K562 (cell line): ENCODE measurements around the gene ARID3A. TPM values are rescaled to one million over a fixed set of nuclear protein-coding genes. Genes with fewer than 3 reads are reported as not detected.

Experiments used
- ATAC-seq: fragments of 200-7000 bp; cut with Tn5 transposase; 3 replicates; pipeline ENCODE4 v1.9.1; 2020; ENCODE audit warnings: moderate library complexity
- BruUV-seq: library from RNA; stranded (reverse); fragments of 400-500 nt; replicated peaks from 2 replicates; lab custom pipeline; 2021; lab: Mats Ljungman, UMichigan
- CTCF ChIA-PET: fragments of 300-600 bp; formaldehyde crosslinking; extraction: SDS; loops from one replicate; lab custom pipeline; 2021; ENCODE audit warnings: low intra/inter-chr PET ratio; lab: Yijun Ruan, JAX
- POLR2A ChIA-PET: fragments of 300-600, 350-650 bp; sonication (Branson Sonifier 250); formaldehyde crosslinking; extraction: SDS; loops from one replicate; lab custom pipeline; 2021; ENCODE audit warnings: antibody characterized with exemption, inconsistent platforms; lab: Yijun Ruan, JAX
- DNase-seq, 4 experiments: peaks; one replicate each; pipeline versions ENCODE4 v3.0.0 to v3.0.0-alpha.2; 2011 to 2018; ENCODE audit warnings: low spot score in 3 of 4, mixed read lengths in 3 of 4; ENCODE audit errors: extremely low read depth in 1 of 4
- FAIRE-seq: peaks from 2 replicates; lab custom pipeline; 2011; peaks lifted over from hg19 to GRCh38; lab: Jason Lieb, UNC
- H2AFZ ChIP-seq: 2 replicates; pipeline ENCODE4 v1.6.0; 2011; ENCODE audit warnings: low read depth, low read length, control low read depth, inconsistent platforms
- H3K27ac ChIP-seq: fragments of 200-600 bp; 3 replicates; pipeline ENCODE4 v1.8.0; 2011; ENCODE audit warnings: low read depth, mild to moderate bottlenecking, control low read depth, inconsistent platforms, low read length, moderate library complexity, mixed read lengths; ENCODE audit errors: extremely low read depth
- H3K27me3 ChIP-seq, 2 experiments: fragments of 300-600 bp in 1 of 2; 2 replicates in 1 of 2; 3 replicates in 1 of 2; pipeline versions ENCODE4 v1.6.0 to v1.8.0; 2011; ENCODE audit warnings: inconsistent platforms in 2 of 2, low read length in 2 of 2, mild to moderate bottlenecking in 1 of 2, mixed read lengths in 1 of 2, moderate library complexity in 1 of 2; ENCODE audit not compliant: control insufficient read depth in 2 of 2, insufficient read depth in 2 of 2
- H3K36me3 ChIP-seq: fragments of 300-600 bp; 3 replicates; pipeline ENCODE4 v1.8.0; 2011; ENCODE audit warnings: mild to moderate bottlenecking, low read length, inconsistent platforms; ENCODE audit not compliant: control insufficient read depth, insufficient read depth
- H3K4me1 ChIP-seq, 2 experiments: fragments of 200-600 bp in 1 of 2; replicated peaks in 1 of 2; 2 replicates in 1 of 2; 3 replicates in 1 of 2; pipeline versions ENCODE4 v1.5.1 to v1.8.0; 2011; ENCODE audit warnings: inconsistent platforms in 2 of 2, low read length in 2 of 2, mild to moderate bottlenecking in 1 of 2, mixed read lengths in 1 of 2, moderate library complexity in 1 of 2; ENCODE audit not compliant: control insufficient read depth in 2 of 2, insufficient read depth in 2 of 2
- H3K4me2 ChIP-seq: 2 replicates; pipeline ENCODE4 v1.6.1; 2011; ENCODE audit warnings: low read length, control low read depth, inconsistent platforms, mixed read lengths; ENCODE audit not compliant: insufficient read depth
- H3K4me3 ChIP-seq: fragments of 200-600 bp; sonication (generic), shearing (Covaris generic); 2 replicates; pipeline ENCODE4 v1.5.1; 2016; ENCODE audit warnings: control low read depth, inconsistent platforms
- H3K79me2 ChIP-seq: fragments of 200-600 bp; 3 replicates; pipeline ENCODE4 v1.8.0; 2011; ENCODE audit warnings: low read length, inconsistent platforms; ENCODE audit not compliant: control insufficient read depth, insufficient read depth
- H3K9ac ChIP-seq, 2 experiments: 2 replicates each; pipeline versions ENCODE4 v1.6.0 to v1.6.1; 2011; ENCODE audit warnings: low read depth in 2 of 2, low read length in 2 of 2, control low read depth in 1 of 2, inconsistent platforms in 1 of 2, mild to moderate bottlenecking in 1 of 2, mixed read lengths in 1 of 2; ENCODE audit not compliant: insufficient read depth in 1 of 2
- H3K9me1 ChIP-seq: one replicate; pipeline ENCODE4 v1.6.0; 2011; ENCODE audit warnings: inconsistent platforms, mild to moderate bottlenecking, low read length, moderate library complexity; ENCODE audit not compliant: control insufficient read depth, insufficient read depth
- H3K9me3 ChIP-seq: replicated peaks from 2 replicates; pipeline ENCODE4 v1.5.1; 2011; ENCODE audit warnings: low read depth, low read length, inconsistent platforms; ENCODE audit not compliant: control insufficient read depth, insufficient read depth
- H4K20me1 ChIP-seq: replicated peaks from 2 replicates; pipeline ENCODE4 v1.6.1; 2011; ENCODE audit warnings: low read length, inconsistent platforms, mixed read lengths; ENCODE audit not compliant: control insufficient read depth, insufficient read depth
- KDM1A ChIP-seq, 2 experiments: fragments of 450-650 bp; IDR thresholded peaks; 2 replicates each; pipeline ENCODE4 v1.6.1; 2016; ENCODE audit warnings: mild to moderate bottlenecking in 2 of 2
- RBM25 ChIP-seq: fragments of 200-400 bp; formaldehyde crosslinking; IDR thresholded peaks from 2 replicates; pipeline ENCODE4 v1.6.1; 2018; ENCODE audit warnings: low read length, low read depth, moderate library complexity; ENCODE audit not compliant: severe bottlenecking
- SPI1 ChIP-seq: IDR thresholded peaks from 2 replicates; pipeline ENCODE4 v1.6.1; 2011; ENCODE audit warnings: low read depth, low read length, control low read depth, borderline replicate concordance
- WGBS: fragments of 100-300 bp; shearing (Covaris generic); methylation state at CpG from one replicate; pipeline ENCODE4 v1.1.6; 2016; ENCODE audit warnings: low coverage, mixed read lengths; ENCODE audit not compliant: insufficient coverage; ENCODE audit errors: missing lambda C conversion rate; 5-methylcytosine and 5-hydroxymethylcytosine counted together
- in situ Hi-C: fragments of 300-500 bp; cut with MboI; formaldehyde crosslinking; loops from 4 replicates; pipeline ENCODE4 v1.15.0; 2018; ENCODE audit warnings: inconsistent platforms, mixed read lengths
- intact Hi-C: fragments of 100-400 bp; cut with micrococcal nuclease; formaldehyde crosslinking; loops from 2 replicates; pipeline ENCODE4 v1.14.2; 2022
- polyA plus RNA-seq, 8 experiments: library from polyadenylated mRNA; depleted of rRNA in 4 of 8; stranded (reverse) in 5 of 8; unstranded in 3 of 8; fragments of >200 nt; fragmentation: Nextera tagmentation in 2 of 8; fragmentation: Illumina TruSeq in 1 of 8; extraction: Ambion mirVana in 2 of 8; extraction: Trizol in 1 of 8; gene quantifications; 2 replicates each; pipeline versions ENCODE4 v1.2.1 to v1.2.3, GENCODE V29; 2011 to 2014; ENCODE audit warnings: inconsistent platforms in 1 of 8, missing spikeins in 1 of 8
- total RNA-seq, 7 experiments: library from RNA; depleted of rRNA in 6 of 7; stranded (reverse); fragments of >200 nt in 6 of 7; fragmentation: Illumina TruSeq in 2 of 7; extraction: Trizol in 2 of 7; gene quantifications; 2 replicates each; pipeline versions ENCODE4 v1.2.1 to v1.2.3, GENCODE V29; 2011 to 2021; ENCODE audit warnings: low replicate concordance in 1 of 7
- TF ChIP-seq, protein P1 (sequence below): fragments of 250-450 bp; sonication (Bioruptor Pico); IDR thresholded peaks from 2 replicates; pipeline ENCODE4 v1.5.0; 2021; ENCODE audit warnings: mild to moderate bottlenecking, borderline replicate concordance

Gene ARID3A
- total and polyA plus RNA-seq, 9 of the 15 experiments (the other 6 are each of a cell fraction or from before 2014, with no cell fraction given): 1.4 to 118 (median 31.2) TPM

GRCh38 chr19:947090-947706 lies 21.4 kb downstream of the ARID3A start (continued):
- TF ChIP-seq, protein P1, sequence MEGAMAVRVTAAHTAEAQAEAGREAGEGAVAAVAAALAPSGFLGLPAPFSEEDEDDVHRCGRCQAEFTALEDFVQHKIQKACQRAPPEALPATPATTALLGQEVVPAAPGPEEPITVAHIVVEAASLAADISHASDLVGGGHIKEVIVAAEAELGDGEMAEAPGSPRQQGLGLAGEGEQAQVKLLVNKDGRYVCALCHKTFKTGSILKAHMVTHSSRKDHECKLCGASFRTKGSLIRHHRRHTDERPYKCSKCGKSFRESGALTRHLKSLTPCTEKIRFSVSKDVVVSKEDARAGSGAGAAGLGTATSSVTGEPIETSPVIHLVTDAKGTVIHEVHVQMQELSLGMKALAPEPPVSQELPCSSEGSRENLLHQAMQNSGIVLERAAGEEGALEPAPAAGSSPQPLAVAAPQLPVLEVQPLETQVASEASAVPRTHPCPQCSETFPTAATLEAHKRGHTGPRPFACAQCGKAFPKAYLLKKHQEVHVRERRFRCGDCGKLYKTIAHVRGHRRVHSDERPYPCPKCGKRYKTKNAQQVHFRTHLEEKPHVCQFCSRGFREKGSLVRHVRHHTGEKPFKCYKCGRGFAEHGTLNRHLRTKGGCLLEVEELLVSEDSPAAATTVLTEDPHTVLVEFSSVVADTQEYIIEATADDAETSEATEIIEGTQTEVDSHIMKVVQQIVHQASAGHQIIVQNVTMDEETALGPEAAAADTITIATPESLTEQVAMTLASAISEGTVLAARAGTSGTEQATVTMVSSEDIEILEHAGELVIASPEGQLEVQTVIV (CRISPR knock-in tag): no peak

- H4K20me1 ChIP-seq: peaks cover 24% of the 10 kb centered on the region
- BruUV-seq: no TSS peak
- no peak for FAIRE-seq
- H3K4me3 ChIP-seq: no peak overlapping the region
- POLR2A ChIA-PET: interaction anchor here (0.6 to 1.6 kb wide), 3 partner anchors 10 to 15 kb away, joined by 3 to 5 read pairs (median 5); no protein-coding TSS in a partner anchor
- 84% methylated on average over 33 of the region's 47 CpGs for WGBS
- peaks cover 37% of the 10 kb centered on the region; the same call in 2 of the 3 replicates for H3K36me3 ChIP-seq
- H3K9ac ChIP-seq: peak overlapping the region in 1 of 2 experiments; percentile 12; a peak in 1 of 4 replicates
- ATAC-seq: no peak
- intact Hi-C loops: no loop called here
- peaks cover 6% of the 10 kb centered on the region for H3K9me1 ChIP-seq
- CTCF ChIA-PET: no interaction called here
- no peak overlapping the region for H3K4me2 ChIP-seq
- H3K27ac ChIP-seq: no peak overlapping the region
- H3K27me3 ChIP-seq: no peaks in the 10 kb centered on the region
- in situ Hi-C loops: no loop called here
- peaks cover 79% of the 10 kb centered on the region for H3K79me2 ChIP-seq
- H3K9me3 ChIP-seq: no peaks in the 10 kb centered on the region
- H3K4me1 ChIP-seq: peaks cover 29 to 79% of the 10 kb centered on the region in 2 experiments
- DNase-seq: no peak
- H2AFZ ChIP-seq: no peak overlapping the region
- TF ChIP-seq KDM1A (IDR thresholded peaks at IDR 0.05) (peak; percentile 44 to 81; a peak in 3 of 4 replicates), SPI1 (peak; percentile 59; the same call in 1 of the 2 replicates), RBM25 (peak; percentile 41)
Measured at GRCh38 chr19:947707-948539, 22.1 kb downstream of the ARID3A start.
